ENCODE data around the gene ZNF425.

DNA sequence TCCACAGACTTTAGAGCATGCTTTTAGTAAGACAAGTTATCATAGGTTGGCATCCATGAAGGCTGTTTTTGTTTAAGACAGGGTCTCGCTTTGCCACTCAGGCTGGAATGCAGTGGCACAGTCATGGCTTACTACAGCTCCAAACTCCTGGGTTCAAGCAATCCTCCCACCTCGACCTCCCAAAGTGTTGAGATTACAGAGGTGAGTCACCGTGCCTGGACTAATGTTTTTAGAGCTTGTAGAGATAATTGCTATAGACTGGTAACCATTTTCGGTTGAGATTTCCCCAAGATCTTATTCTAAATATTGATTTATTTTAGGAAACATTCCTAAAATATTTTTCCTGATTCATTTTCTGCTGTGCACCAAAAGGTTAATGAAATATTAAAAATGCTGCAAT lies 15.8 kb upstream of the ZNF425 start:
- TF ChIP-seq, protein P1, sequence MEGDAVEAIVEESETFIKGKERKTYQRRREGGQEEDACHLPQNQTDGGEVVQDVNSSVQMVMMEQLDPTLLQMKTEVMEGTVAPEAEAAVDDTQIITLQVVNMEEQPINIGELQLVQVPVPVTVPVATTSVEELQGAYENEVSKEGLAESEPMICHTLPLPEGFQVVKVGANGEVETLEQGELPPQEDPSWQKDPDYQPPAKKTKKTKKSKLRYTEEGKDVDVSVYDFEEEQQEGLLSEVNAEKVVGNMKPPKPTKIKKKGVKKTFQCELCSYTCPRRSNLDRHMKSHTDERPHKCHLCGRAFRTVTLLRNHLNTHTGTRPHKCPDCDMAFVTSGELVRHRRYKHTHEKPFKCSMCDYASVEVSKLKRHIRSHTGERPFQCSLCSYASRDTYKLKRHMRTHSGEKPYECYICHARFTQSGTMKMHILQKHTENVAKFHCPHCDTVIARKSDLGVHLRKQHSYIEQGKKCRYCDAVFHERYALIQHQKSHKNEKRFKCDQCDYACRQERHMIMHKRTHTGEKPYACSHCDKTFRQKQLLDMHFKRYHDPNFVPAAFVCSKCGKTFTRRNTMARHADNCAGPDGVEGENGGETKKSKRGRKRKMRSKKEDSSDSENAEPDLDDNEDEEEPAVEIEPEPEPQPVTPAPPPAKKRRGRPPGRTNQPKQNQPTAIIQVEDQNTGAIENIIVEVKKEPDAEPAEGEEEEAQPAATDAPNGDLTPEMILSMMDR (IDR thresholded peaks at IDR 0.05; ENCODE audit: insufficient read depth, low read length, poor library complexity, severe bottlenecking): no peak
- TF ChIP-seq EZH2phosphoT487 (conservative IDR thresholded peaks at IDR 0.05; ENCODE audit: low read length): no peak

All from SU-DHL-6 (cell line).